ENCODE data around the gene GINS1.

The GINS1 gene

GRCh38 chr20:25493137-25493536, 85.7 kb downstream of the GINS1 start:
- TF ChIP-seq CTCF (IDR thresholded peaks at IDR 0.05; ENCODE audit: insufficient read depth, low read length, poor library complexity, severe bottlenecking), result no peak
- DNase-seq (ENCODE audit: extremely low read depth, insufficient read length), result no peak
- Histone ChIP-seq H3K27me3 (replicated peaks; ENCODE audit: control insufficient read depth, insufficient read depth, low read length) (no peaks in the 10 kb centered on the region; the same call in 1 of the 2 replicates), H3K4me3 (replicated peaks; ENCODE audit: low read depth, low read length) (no peak overlapping the region), H3K36me3 (ENCODE audit: control insufficient read depth, insufficient read depth, low read length) (no peaks in the 10 kb centered on the region)

- H3K36me3 ChIP-seq (ENCODE audit: control insufficient read depth, insufficient read depth, low read length), result no peaks in the 10 kb centered on the region
- TF ChIP-seq CTCF (IDR thresholded peaks at IDR 0.05; ENCODE audit: insufficient read depth, low read length, poor library complexity, severe bottlenecking), result no peak
- no peak for DNase-seq (ENCODE audit: extremely low read depth, insufficient read length)
These were observed 86.5 kb downstream of the GINS1 start for GRCh38 chr20:25493748-25494505.

GRCh38 chr20:25494506-25495188, 87.2 kb downstream of the GINS1 start:
- TF ChIP-seq CTCF (IDR thresholded peaks at IDR 0.05; ENCODE audit: insufficient read depth, low read length, poor library complexity, severe bottlenecking), result no peak
- DNase-seq (ENCODE audit: extremely low read depth, insufficient read length), result no peak
- Histone ChIP-seq H3K27me3 (replicated peaks; ENCODE audit: control insufficient read depth, insufficient read depth, low read length) (no peaks in the 10 kb centered on the region; the same call in 1 of the 2 replicates), H3K36me3 (ENCODE audit: control insufficient read depth, insufficient read depth, low read length) (no peaks in the 10 kb centered on the region), H3K4me3 (replicated peaks; ENCODE audit: low read depth, low read length) (no peak overlapping the region)

More at GRCh38 chr20:25493748-25494505, 86.5 kb downstream of the GINS1 start:
- Histone ChIP-seq H3K27me3 (replicated peaks; ENCODE audit: control insufficient read depth, insufficient read depth, low read length) (no peaks in the 10 kb centered on the region; the same call in 1 of the 2 replicates), H3K4me3 (replicated peaks; ENCODE audit: low read depth, low read length) (no peak overlapping the region)

GRCh38 chr20:25495189-25495824, 87.8 kb downstream of the GINS1 start:
- Histone ChIP-seq H3K27me3 (replicated peaks; ENCODE audit: control insufficient read depth, insufficient read depth, low read length) (no peaks in the 10 kb centered on the region; the same call in 1 of the 2 replicates), H3K36me3 (ENCODE audit: control insufficient read depth, insufficient read depth, low read length) (no peaks in the 10 kb centered on the region), H3K4me3 (replicated peaks; ENCODE audit: low read depth, low read length) (no peak overlapping the region)
- no peak for TF ChIP-seq CTCF (IDR thresholded peaks at IDR 0.05; ENCODE audit: insufficient read depth, low read length, poor library complexity, severe bottlenecking)
- no peak for DNase-seq (ENCODE audit: extremely low read depth, insufficient read length)

- H3K4me3 ChIP-seq (replicated peaks; ENCODE audit: low read depth, low read length), result no peak overlapping the region
- no peaks in the 10 kb centered on the region; the same call in 1 of the 2 replicates for H3K27me3 ChIP-seq (replicated peaks; ENCODE audit: control insufficient read depth, insufficient read depth, low read length)
- no peak for TF ChIP-seq CTCF (IDR thresholded peaks at IDR 0.05; ENCODE audit: insufficient read depth, low read length, poor library complexity, severe bottlenecking)
- H3K36me3 ChIP-seq (ENCODE audit: control insufficient read depth, insufficient read depth, low read length), result no peaks in the 10 kb centered on the region
- DNase-seq (ENCODE audit: extremely low read depth, insufficient read length), result no peak
These were observed 88.9 kb downstream of the GINS1 start for GRCh38 chr20:25496165-25496967.

All from GM06990 (cell line).